ENCODE results near the gene HNRNPH3.
"Not testable (repeated sequence)": the region's sequence is repeated elsewhere in the genome, so short reads cannot be mapped to it uniquely, and the experiment has no call there.

The HNRNPH3 gene

GRCh38 chr10:68318331-68319059, 13.4 kb upstream of the HNRNPH3 start:
- no peak overlapping the region for H3K27ac ChIP-seq (replicated peaks)
- no peak overlapping the region for H3K4me3 ChIP-seq (replicated peaks; ENCODE audit: insufficient read depth, low read length)
- no peak for TF ChIP-seq POLR2AphosphoS5 (IDR thresholded peaks at IDR 0.05; ENCODE audit: low read depth)
- TF ChIP-seq CTCF (IDR thresholded peaks at IDR 0.05; ENCODE audit: insufficient read depth, low read length): no peak
- no peak for TF ChIP-seq REST (IDR thresholded peaks at IDR 0.05; ENCODE audit: insufficient replicate concordance, low read depth)
- no peak for TF ChIP-seq SPI1 (IDR thresholded peaks at IDR 0.05; ENCODE audit: borderline replicate concordance, low read depth)
- TF ChIP-seq GABPA (IDR thresholded peaks at IDR 0.05; ENCODE audit: low read depth): no peak
- no peak for DNase-seq (ENCODE audit: low read depth in 1 of 2, low spot score in 1 of 2)
- no peaks in the 10 kb centered on the region for H3K27me3 ChIP-seq (ENCODE audit: insufficient read depth, poor library complexity, severe bottlenecking)

- H3K4me3 ChIP-seq (replicated peaks; ENCODE audit: insufficient read depth, low read length); H3K27me3 ChIP-seq (ENCODE audit: insufficient read depth, poor library complexity, severe bottlenecking); H3K27ac ChIP-seq (replicated peaks); DNase-seq (ENCODE audit: low read depth in 1 of 2, low spot score in 1 of 2): not testable (repeated sequence)
These were observed 7.5 kb upstream of the HNRNPH3 start for GRCh38 chr10:68324396-68324795.

- Histone ChIP-seq H3K4me3 (replicated peaks; ENCODE audit: insufficient read depth, low read length) (no peak overlapping the region; the same call in 1 of the 2 replicates), H3K27me3 (ENCODE audit: insufficient read depth, poor library complexity, severe bottlenecking) (no peaks in the 10 kb centered on the region), H3K27ac (replicated peaks) (peak overlapping the region; percentile 74)
- TF ChIP-seq CTCF (IDR thresholded peaks at IDR 0.05; ENCODE audit: insufficient read depth, low read length): no peak
- TF ChIP-seq REST (IDR thresholded peaks at IDR 0.05; ENCODE audit: insufficient replicate concordance, low read depth): no peak
- no peak for TF ChIP-seq POLR2AphosphoS5 (IDR thresholded peaks at IDR 0.05; ENCODE audit: low read depth)
- TF ChIP-seq SPI1 (IDR thresholded peaks at IDR 0.05; ENCODE audit: borderline replicate concordance, low read depth): no peak
- no peak for TF ChIP-seq GABPA (IDR thresholded peaks at IDR 0.05; ENCODE audit: low read depth)
- peak in 1 of 2 experiments; percentile 79 for DNase-seq (ENCODE audit: low read depth in 1 of 2, low spot score in 1 of 2)
These were observed 3.7 kb upstream of the HNRNPH3 start for GRCh38 chr10:68327889-68328786.

GRCh38 chr10:68329506-68329861, 2.4 kb upstream of the HNRNPH3 start:
- TF ChIP-seq REST (IDR thresholded peaks at IDR 0.05; ENCODE audit: insufficient replicate concordance, low read depth): no peak
- TF ChIP-seq POLR2AphosphoS5 (IDR thresholded peaks at IDR 0.05; ENCODE audit: low read depth): no peak
- TF ChIP-seq GABPA (IDR thresholded peaks at IDR 0.05; ENCODE audit: low read depth): no peak
- TF ChIP-seq SPI1 (IDR thresholded peaks at IDR 0.05; ENCODE audit: borderline replicate concordance, low read depth): no peak
- TF ChIP-seq CTCF (IDR thresholded peaks at IDR 0.05; ENCODE audit: insufficient read depth, low read length): no peak
- peak overlapping the region; percentile 74 for H3K27ac ChIP-seq (replicated peaks)
- DNase-seq (ENCODE audit: low read depth in 1 of 2, low spot score in 1 of 2): no peak
- H3K4me3 ChIP-seq (replicated peaks; ENCODE audit: insufficient read depth, low read length): no peak overlapping the region
- no peaks in the 10 kb centered on the region for H3K27me3 ChIP-seq (ENCODE audit: insufficient read depth, poor library complexity, severe bottlenecking)
